HG02678 (cell line): ENCODE measurements around the gene ZDHHC16.

Experiments
- ATAC-seq: cut with Tn5 transposase; IDR thresholded peaks from one replicate; pipeline ENCODE4 v1.9.1; 2021; ENCODE audit warnings: mild to moderate bottlenecking, moderate library complexity; ENCODE audit not compliant: unreplicated experiment

The ZDHHC16 gene

GRCh38 chr10:97506199-97506991, 60.4 kb downstream of the ZDHHC16 start:
- no peak for ATAC-seq
